Fibroblast of mammary gland (primary cell): ENCODE measurements around the gene ZFYVE26.
"Not testable (repeated sequence)": the region's sequence is repeated elsewhere in the genome, so short reads cannot be mapped to it uniquely, and the experiment has no call there.

Source experiments
- DNase-seq: peaks from one replicate; pipeline ENCODE4 v3.0.0-alpha.2; 2010; ENCODE audit warnings: low read depth
- H3K4me3 ChIP-seq: 2 replicates; pipeline ENCODE4 v1.5.1; 2011; ENCODE audit warnings: low read depth, mild to moderate bottlenecking, low read length, moderate library complexity; ENCODE audit not compliant: control insufficient read depth
- CTCF ChIP-seq: conservative IDR thresholded peaks from 2 replicates; pipeline ENCODE4 v1.5.1; 2011; ENCODE audit warnings: low read depth, low read length, inconsistent platforms; ENCODE audit not compliant: control insufficient read depth, insufficient read depth

ZFYVE26 gene

GRCh38 chr14:67717048-67717447, 99.3 kb downstream of the ZFYVE26 start:
- H3K4me3 ChIP-seq: no peak overlapping the region
- TF ChIP-seq CTCF: no peak
- no peak for DNase-seq

- TF ChIP-seq CTCF: no peak
- peak; percentile 23 for DNase-seq
- H3K4me3 ChIP-seq: no peak overlapping the region
Observed at GRCh38 chr14:67710209-67710608, 106.2 kb downstream of the ZFYVE26 start.

GRCh38 chr14:67709796-67710195, 106.6 kb downstream of the ZFYVE26 start:
- DNase-seq, H3K4me3 ChIP-seq: not testable (repeated sequence)

- not testable (repeated sequence) for DNase-seq
Observed at GRCh38 chr14:67709346-67709745, 107.0 kb downstream of the ZFYVE26 start.

GRCh38 chr14:67705211-67705610, 111.2 kb downstream of the ZFYVE26 start:
- TF ChIP-seq CTCF: no peak
- DNase-seq: no peak
- no peak overlapping the region for H3K4me3 ChIP-seq

More at GRCh38 chr14:67709346-67709745, 107.0 kb downstream of the ZFYVE26 start:
- H3K4me3 ChIP-seq: not testable (repeated sequence)

GRCh38 chr14:67704484-67705089, 111.8 kb downstream of the ZFYVE26 start:
- TF ChIP-seq CTCF: peak; percentile 80
- DNase-seq: peak; percentile 60
- H3K4me3 ChIP-seq: no peak overlapping the region

GRCh38 chr14:67703997-67704396, 112.4 kb downstream of the ZFYVE26 start:
- no peak for DNase-seq
- H3K4me3 ChIP-seq: no peak overlapping the region
- TF ChIP-seq CTCF: no peak

GRCh38 chr14:67701492-67701891, 114.9 kb downstream of the ZFYVE26 start, which contains the start of gene RDH12:
Gene RDH12 (plus strand): TSS chr14:67701886. CDS start chr14:67722643, 20,757 bp downstream.
- H3K4me3 ChIP-seq, DNase-seq: not testable (repeated sequence)
